Endothelial cell of umbilical vein (primary cell): ENCODE data around the gene CYP27C1.

Source experiments
- EZH2 ChIP-seq: IDR thresholded peaks from 2 replicates; pipeline ENCODE4 v1.6.1; 2012; ENCODE audit warnings: borderline replicate concordance, low read depth, mild to moderate bottlenecking, moderate library complexity, low read length, inconsistent platforms; ENCODE audit not compliant: severe bottlenecking
- FOS ChIP-seq: IDR thresholded peaks from 2 replicates; pipeline ENCODE4 v1.6.1; 2011; ENCODE audit warnings: mild to moderate bottlenecking, low read length, moderate library complexity, borderline replicate concordance; ENCODE audit not compliant: insufficient read depth
- GATA2 ChIP-seq: IDR thresholded peaks from 2 replicates; pipeline ENCODE4 v1.7.0; 2011; ENCODE audit warnings: low read depth, mild to moderate bottlenecking, moderate library complexity, mixed read lengths, low read length; ENCODE audit not compliant: insufficient read length, insufficient read depth
- JUN ChIP-seq: IDR thresholded peaks from 2 replicates; pipeline ENCODE4 v1.6.1; 2011; ENCODE audit warnings: borderline replicate concordance, low read depth; ENCODE audit not compliant: insufficient read length, insufficient read depth
- MYC ChIP-seq: IDR thresholded peaks from one replicate; pipeline ENCODE4 v1.6.1; 2011; ENCODE audit warnings: mild to moderate bottlenecking, low read depth, low read length
- POLR2A ChIP-seq: IDR thresholded peaks from 2 replicates; pipeline ENCODE4 v1.6.1; 2012; ENCODE audit warnings: low read depth, mild to moderate bottlenecking, control low read depth, low read length
- POLR2AphosphoS5 ChIP-seq: IDR thresholded peaks from 2 replicates; pipeline ENCODE4 v1.6.1; 2012; ENCODE audit warnings: low read depth, mild to moderate bottlenecking, control low read depth, low read length, moderate library complexity; ENCODE audit not compliant: insufficient read depth
- TF ChIP-seq, protein P1 (sequence below), 2 donors: IDR thresholded peaks; 1 replicate in 1 of 2; 2 replicates in 1 of 2; pipeline ENCODE4 v1.5.1; 2011; ENCODE audit warnings: low read length in 2 of 2, mild to moderate bottlenecking in 2 of 2, moderate library complexity in 2 of 2, control low read depth in 1 of 2, inconsistent platforms in 1 of 2, low read depth in 1 of 2; ENCODE audit not compliant: insufficient read depth in 1 of 2; ENCODE audit errors: extremely low read depth in 1 of 2
- TF ChIP-seq, protein P2 (sequence below): IDR thresholded peaks from 2 replicates; pipeline ENCODE4 v1.6.1; 2011; ENCODE audit not compliant: insufficient read depth, insufficient read length

DNA sequence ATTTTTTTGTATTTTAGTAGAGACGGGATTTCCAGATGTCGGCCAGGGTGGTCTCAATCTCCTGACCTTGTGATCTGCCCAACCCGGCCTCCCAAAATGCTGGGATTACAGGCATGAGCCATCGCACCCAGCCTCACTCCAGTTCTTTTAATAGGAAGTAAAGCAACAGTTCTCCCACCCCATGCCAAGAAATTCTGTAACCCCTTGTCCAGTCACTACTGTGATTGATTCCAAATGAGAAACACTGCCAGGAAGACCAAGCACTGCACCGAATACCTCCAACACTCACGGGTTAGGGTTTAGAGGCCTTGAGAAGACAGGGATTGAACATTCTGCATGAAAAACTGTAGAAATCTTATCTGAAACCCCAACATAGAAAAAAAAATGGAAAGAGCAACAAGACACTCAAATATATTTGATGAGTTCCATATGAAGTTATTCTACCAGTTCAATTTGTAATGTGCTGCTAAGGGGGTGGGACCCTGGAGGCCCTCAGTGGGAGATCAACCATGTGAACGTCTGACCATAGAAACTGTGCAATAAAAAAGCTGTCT is 65.0 kb downstream of the CYP27C1 start:
- TF ChIP-seq, protein P1, sequence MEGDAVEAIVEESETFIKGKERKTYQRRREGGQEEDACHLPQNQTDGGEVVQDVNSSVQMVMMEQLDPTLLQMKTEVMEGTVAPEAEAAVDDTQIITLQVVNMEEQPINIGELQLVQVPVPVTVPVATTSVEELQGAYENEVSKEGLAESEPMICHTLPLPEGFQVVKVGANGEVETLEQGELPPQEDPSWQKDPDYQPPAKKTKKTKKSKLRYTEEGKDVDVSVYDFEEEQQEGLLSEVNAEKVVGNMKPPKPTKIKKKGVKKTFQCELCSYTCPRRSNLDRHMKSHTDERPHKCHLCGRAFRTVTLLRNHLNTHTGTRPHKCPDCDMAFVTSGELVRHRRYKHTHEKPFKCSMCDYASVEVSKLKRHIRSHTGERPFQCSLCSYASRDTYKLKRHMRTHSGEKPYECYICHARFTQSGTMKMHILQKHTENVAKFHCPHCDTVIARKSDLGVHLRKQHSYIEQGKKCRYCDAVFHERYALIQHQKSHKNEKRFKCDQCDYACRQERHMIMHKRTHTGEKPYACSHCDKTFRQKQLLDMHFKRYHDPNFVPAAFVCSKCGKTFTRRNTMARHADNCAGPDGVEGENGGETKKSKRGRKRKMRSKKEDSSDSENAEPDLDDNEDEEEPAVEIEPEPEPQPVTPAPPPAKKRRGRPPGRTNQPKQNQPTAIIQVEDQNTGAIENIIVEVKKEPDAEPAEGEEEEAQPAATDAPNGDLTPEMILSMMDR (IDR thresholded peaks at IDR 0.05; ENCODE audit: extremely low read depth in 1 of 2, insufficient read depth in 1 of 2, low read depth in 1 of 2, low read length in 2 of 2): no peak
- TF ChIP-seq POLR2A (no peak), EZH2 (no peak), POLR2AphosphoS5 (no peak), FOS (no peak), GATA2 (no peak), JUN (no peak), MYC (no peak)
- TF ChIP-seq, protein P2, sequence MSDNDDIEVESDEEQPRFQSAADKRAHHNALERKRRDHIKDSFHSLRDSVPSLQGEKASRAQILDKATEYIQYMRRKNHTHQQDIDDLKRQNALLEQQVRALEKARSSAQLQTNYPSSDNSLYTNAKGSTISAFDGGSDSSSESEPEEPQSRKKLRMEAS: no peak
